Kidney (tissue), 14 donors: ENCODE measurements around the gene CALML3. TPM values are rescaled to one million over a fixed set of nuclear protein-coding genes. Genes with fewer than 3 reads are reported as not detected.

Experiments used
- DNase-seq, 5 donors: peaks; one replicate each; pipeline ENCODE4 v3.0.0-alpha.2; 2013 to 2020
- FAIRE-seq: peaks from 2 replicates; lab custom pipeline; 2012; peaks lifted over from hg19 to GRCh38; lab: Jason Lieb, UNC
- H3K27ac ChIP-seq, 2 donors: one replicate each; pipeline ENCODE4 v1.7.0; 2013; ENCODE audit warnings: low read depth in 2 of 2, low read length in 2 of 2, inconsistent platforms in 1 of 2
- H3K27me3 ChIP-seq: one replicate; pipeline ENCODE4 v1.7.1; 2013; ENCODE audit warnings: low read length, inconsistent platforms; ENCODE audit not compliant: control insufficient read depth, insufficient read depth
- H3K36me3 ChIP-seq, 3 donors: one replicate each; pipeline versions ENCODE4 v1.7.0 to v1.7.1; 2013; ENCODE audit warnings: low read length in 3 of 3, control low read depth in 1 of 3, inconsistent platforms in 1 of 3; ENCODE audit not compliant: insufficient read depth in 3 of 3, control insufficient read depth in 2 of 3
- H3K4me1 ChIP-seq, 3 donors: one replicate each; pipeline versions ENCODE4 v1.7.0 to v1.7.1; 2013; ENCODE audit warnings: low read length in 3 of 3, inconsistent platforms in 1 of 3, low read depth in 1 of 3; ENCODE audit not compliant: control insufficient read depth in 2 of 3, insufficient read depth in 2 of 3
- H3K4me3 ChIP-seq, 3 donors: one replicate each; pipeline versions ENCODE4 v1.7.0 to v1.8.1; 2013; ENCODE audit warnings: low read length in 3 of 3, control low read depth in 1 of 3, inconsistent platforms in 1 of 3
- H3K9ac ChIP-seq, 3 donors: one replicate each; pipeline versions ENCODE4 v1.7.0 to v1.7.1; 2013; ENCODE audit warnings: low read length in 3 of 3, control low read depth in 1 of 3, inconsistent platforms in 1 of 3
- H3K9me3 ChIP-seq, 3 donors: one replicate each; pipeline versions ENCODE4 v1.7.0 to v1.7.1; 2013; ENCODE audit warnings: low read length in 3 of 3, control low read depth in 1 of 3, inconsistent platforms in 1 of 3; ENCODE audit not compliant: control insufficient read depth in 2 of 3, insufficient read depth in 1 of 3
- CTCF ChIP-seq: IDR thresholded peaks from 3 replicates; pipeline ENCODE4 v1.5.1; 2012; ENCODE audit warnings: mild to moderate bottlenecking, moderate library complexity, borderline replicate concordance; ENCODE audit not compliant: insufficient read depth; ENCODE audit errors: extremely low read depth
- intact Hi-C: fragments of 100-400 bp; cut with DNase I; formaldehyde crosslinking; loops from one replicate; pipeline ENCODE4 v1.11.1; 2022
- polyA plus RNA-seq: library from polyadenylated mRNA; stranded (reverse); fragments of 350-450 nt; fragmentation: Illumina TruSeq; extraction: RNeasy Lipid Tissue Mini Kit (QIAGEN cat#74804); gene quantifications from one replicate; pipeline ENCODE4 v1.2.3, GENCODE V29; 2014; ENCODE audit warnings: low read depth, low replicate concordance; ENCODE audit not compliant: insufficient read depth
- total RNA-seq: library from RNA; stranded (reverse); fragmentation: NEBNext Ultra II Directional; extraction: Animal tissue kit (Norgen Biotek cat#: 25700); gene quantifications from one replicate; pipeline ENCODE4 v1.2.1, GENCODE V29; 2021
- donor health status: control.
- donor health status: control.
- donor health status: control.
- donor health status: control.
- donor health status: control.
- donor health status: DM: yes; HTN: yes; CAD: no.
- donor health status: Normal renal cell carcinoma (clear cell type).

CALML3 gene
- total and polyA plus RNA-seq, 2 donors from 2014 or later = 15.9 TPM; not detected in 1

DNA sequence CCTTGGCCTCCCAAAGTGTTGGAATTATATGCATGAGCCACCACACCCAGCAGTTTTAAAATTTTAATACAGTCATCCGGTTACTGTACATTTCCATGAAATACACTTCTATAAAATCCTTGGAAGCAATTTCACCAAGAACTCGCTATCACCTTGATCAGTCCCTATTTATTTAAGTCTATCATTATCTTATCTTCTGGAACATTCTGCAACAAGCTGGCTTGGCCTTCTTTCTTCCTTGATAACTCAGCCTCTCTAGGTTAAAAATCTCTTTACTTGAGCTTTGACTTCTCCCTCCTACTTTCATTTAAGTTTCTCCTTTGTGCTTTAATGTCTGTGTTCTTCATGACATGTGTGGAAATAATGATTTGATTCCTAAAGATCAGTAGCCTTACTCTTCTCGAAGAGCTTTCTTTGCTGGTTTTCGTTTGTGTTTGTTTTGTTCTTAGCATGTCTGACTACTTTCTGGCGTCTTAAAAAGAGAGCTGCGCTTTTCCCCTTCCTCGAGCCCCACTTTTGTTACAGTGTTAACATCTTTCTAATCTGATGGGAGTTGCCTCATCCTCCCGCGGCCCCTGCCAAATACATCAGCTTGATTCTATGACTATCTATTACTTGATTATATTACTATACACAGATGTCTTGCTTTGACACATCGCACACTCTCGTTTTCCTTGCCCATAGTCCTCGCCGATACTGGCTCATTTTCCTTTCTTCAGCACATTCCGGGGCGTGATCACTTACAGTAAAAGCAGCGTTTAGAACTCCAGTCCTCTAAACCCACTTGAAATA, 14.3 kb upstream of the CALML3 start:
- H3K4me3 ChIP-seq = no peak overlapping the region
- no peak overlapping the region for H3K27ac ChIP-seq
- H3K36me3 ChIP-seq = no peaks in the 10 kb centered on the region
- no peaks in the 10 kb centered on the region for H3K9me3 ChIP-seq
- FAIRE-seq (no peak), DNase-seq (peak in 1 of 5 donors; percentile 23)
- intact Hi-C loops = no loop called here
- H3K9ac ChIP-seq = no peak overlapping the region
- H3K27me3 ChIP-seq = no peaks in the 10 kb centered on the region
- H3K4me1 ChIP-seq = peaks cover 0 to 16% (median 8%) of the 10 kb centered on the region in 3 donors
- TF ChIP-seq CTCF = no peak

DNA sequence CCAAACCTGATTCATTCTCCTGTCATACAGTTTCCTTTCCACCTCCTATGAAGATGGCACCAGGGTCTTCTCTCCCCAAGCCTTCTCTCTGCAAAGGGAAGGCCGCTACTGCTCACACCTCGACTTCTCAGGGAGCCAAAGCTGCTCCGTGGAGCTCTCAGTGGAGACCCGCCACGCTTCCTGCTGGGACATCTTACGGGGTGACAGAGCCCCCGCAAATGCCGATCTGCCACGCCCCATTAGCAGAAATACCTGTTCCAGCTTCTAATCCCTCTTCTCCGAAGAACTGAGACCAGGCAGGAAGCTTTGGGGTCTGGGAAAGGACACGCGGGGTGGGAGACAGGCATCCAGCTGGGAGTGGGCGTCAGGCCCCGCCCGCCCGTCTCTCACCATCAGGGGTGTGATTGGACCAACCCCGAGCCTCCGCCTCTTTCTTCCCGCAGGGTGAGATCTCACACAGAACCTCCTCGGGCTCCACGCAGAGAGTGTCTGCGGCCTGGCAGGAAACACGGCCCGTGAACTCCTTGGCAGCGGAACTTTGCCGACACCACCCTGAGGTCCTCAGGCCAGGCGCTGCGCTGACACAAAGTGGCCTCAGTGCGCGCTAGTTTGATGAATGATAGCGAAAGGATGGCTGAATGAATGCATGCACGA, 13.4 kb upstream of the CALML3 start:
- Histone ChIP-seq H3K9ac (no peak overlapping the region), H3K4me1 (peaks cover 0 to 22% (median 12%) of the 10 kb centered on the region in 3 donors), H3K9me3 (no peaks in the 10 kb centered on the region), H3K27me3 (no peaks in the 10 kb centered on the region), H3K36me3 (no peaks in the 10 kb centered on the region), H3K27ac (no peak overlapping the region), H3K4me3 (no peak overlapping the region)
- FAIRE-seq = no peak
- intact Hi-C loops = no loop called here
- DNase-seq = peak in 1 of 5 donors; percentile 64
- no peak for TF ChIP-seq CTCF

GRCh38 chr10:5511885-5512280, 12.9 kb upstream of the CALML3 start:
- no peak for FAIRE-seq
- intact Hi-C loops = no loop called here
- no peaks in the 10 kb centered on the region for H3K27me3 ChIP-seq
- H3K27ac ChIP-seq = no peak overlapping the region
- DNase-seq = peak in 1 of 5 donors; percentile 36
- no peak for TF ChIP-seq CTCF
- H3K4me1 ChIP-seq = peaks cover 0 to 27% (median 13%) of the 10 kb centered on the region in 3 donors
- H3K9me3 ChIP-seq = no peaks in the 10 kb centered on the region
- no peak overlapping the region for H3K9ac ChIP-seq
- H3K36me3 ChIP-seq = no peaks in the 10 kb centered on the region
- H3K4me3 ChIP-seq = no peak overlapping the region
